NCI-H2227 (cell line): Measurements from ENCODE around the gene CMYA5.
"Not testable (repeated sequence)": the region's sequence is repeated elsewhere in the genome, so short reads cannot be mapped to it uniquely, and the experiment has no call there.

ENCODE experiments used
- DNase-seq: peaks from one replicate; lab custom pipeline; 2025; ENCODE audit not compliant: unreplicated experiment; lab: John Stamatoyannopoulos, UW

CMYA5 gene

DNA sequence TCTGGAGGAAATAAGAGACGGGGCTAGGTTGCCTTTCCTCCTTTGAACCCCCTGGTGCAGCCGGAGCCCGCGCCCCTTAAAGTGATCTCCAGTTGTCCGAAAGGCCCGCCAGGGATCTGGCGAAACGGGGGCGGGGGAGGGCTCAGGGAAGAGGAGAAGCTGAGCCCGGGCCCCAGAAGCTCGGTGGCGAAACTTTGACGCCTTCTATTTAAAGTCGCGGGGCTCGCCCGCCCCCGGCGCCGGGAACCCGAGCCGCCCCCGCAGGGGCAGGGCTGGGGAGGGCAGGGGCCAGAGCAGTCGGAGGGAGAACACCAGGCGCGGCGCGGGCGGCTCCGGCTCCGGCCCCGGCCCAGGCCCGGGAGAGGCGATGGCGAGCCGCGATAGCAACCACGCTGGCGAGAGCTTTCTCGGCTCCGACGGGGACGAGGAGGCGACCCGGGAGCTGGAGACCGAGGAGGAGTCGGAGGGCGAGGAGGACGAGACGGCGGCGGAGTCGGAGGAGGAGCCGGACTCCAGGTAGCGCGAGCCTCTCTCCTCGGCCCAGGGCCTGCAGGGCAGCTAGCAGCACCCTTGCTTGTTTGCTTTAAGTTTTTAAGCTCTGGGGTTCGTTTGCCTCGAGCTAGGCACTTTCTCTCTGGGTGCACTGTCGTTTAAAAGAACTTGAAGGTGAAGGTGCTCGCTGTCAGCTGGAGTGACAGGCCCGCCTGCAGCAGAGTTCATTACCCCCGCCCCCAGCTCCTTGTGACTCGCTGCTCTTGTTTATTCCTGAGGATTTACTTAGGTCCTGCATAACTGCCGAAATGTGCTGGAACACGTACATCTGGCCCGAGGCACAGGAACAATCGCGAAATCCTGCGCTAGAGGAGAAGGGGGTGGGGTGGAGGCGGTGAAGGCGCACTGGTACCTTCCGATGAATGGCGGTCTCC, at the start of gene CMYA5:
Gene CMYA5 (plus strand): TSS at position 296 of the 926 bp plus-strand sequence. CDS start 72 bp downstream, at position 368.
- DNase-seq = peak; percentile 33

DNA sequence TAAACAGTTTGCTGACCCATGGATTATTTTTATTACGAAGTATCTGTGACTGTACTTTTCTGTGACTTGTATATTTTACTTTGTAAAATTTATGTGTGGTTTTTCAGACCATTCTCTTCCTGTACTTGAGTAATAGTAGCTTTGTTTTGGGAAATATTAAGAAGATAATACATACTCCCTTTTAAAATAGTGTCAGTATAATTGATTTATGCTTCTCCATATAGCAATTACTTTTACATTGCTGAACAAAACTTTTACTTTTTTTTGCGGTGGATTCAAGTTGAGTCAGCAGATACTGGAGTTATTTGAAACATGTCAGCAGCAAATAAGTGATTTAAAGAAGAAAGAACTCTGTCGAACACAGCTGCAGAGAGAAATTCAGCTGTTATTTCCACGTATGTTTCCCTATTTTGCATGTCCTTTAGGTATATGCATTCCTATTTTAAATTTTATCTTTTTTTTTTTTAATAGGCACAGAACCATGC, 49.0 kb upstream of the CMYA5 start:
- no peak for DNase-seq

- DNase-seq = no peak
These were observed 48.2 kb upstream of the CMYA5 start for GRCh38 chr5:79641414-79641813.

- no peak for DNase-seq
These were observed 47.4 kb upstream of the CMYA5 start for GRCh38 chr5:79642210-79642609.

DNA sequence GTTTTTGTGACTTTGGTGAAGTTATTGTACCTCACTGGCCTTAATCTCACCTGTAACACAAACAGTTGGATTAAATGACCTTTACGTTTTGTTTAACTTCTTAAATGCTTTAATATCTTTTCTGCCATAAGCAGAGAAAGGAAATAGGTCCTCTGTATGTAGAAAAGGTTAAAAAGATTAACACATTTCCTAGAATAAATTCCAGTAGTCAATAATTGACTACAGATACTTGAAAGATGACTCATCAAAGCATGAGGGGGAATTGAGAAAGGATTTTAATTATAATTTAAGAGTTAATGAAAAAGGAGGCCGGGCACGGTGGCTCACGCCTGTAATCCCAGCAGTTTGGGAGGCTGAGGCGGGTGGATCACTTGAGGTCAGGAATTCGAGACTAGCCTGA, 35.8 kb upstream of the CMYA5 start:
- DNase-seq = no peak

DNA sequence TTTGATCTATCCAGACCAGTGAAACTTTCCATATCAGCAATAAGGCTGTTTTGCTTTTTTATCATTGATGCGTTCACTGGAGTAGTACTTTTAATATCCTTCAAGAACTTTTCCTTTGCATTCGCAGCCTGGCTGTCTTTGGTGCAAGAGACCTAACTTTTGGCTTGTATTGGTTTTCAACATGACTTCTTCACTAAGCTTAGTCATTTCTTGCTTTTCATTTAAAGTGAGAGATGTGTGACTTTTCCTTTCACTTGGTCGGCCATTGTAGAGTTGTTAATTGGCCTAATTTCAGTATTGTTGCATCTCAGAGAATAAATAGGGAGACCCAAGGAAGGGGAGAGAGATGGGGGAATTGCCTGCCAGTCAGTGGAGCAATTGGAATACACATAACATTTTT, 26.4 kb upstream of the CMYA5 start:
- DNase-seq = no peak

DNA sequence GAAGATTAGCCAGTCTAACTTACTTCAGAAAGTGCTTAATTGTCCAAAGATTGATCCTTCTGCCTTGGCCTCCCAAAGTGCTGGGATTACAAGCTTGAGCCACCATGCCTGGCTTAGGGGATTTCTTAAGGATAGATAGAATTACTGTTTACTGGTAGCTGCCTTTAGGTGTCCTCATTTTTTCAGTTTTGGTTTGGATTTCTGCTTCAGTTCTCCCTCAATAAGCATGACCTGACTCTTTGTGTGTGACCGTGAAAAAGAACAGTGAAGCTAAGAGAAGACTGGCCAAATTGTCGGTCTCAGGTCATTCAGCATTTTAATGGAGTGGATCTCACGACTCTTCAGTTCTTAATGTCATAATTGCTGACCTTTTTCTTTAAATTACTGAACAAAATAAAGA, 22.9 kb upstream of the CMYA5 start:
- no peak for DNase-seq

DNA sequence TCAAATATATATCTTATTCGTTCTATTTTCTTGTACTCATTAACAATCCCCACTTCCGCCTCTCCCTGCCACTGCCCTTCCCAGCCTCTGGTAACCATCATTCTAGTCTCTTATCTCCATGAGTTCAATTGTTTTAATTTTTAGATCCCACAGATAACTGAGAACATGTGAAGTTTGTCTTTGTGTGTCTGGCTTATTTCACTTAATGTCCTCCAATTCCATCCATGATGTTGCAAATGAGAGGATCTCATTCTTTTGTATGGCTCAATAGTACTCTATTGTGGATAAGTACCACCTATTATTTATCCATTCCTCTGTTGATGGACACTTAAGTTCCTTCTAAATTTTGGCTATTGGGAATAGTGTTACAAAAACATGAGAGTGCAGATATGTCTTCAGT, 17.2 kb upstream of the CMYA5 start:
- no peak for DNase-seq

DNA sequence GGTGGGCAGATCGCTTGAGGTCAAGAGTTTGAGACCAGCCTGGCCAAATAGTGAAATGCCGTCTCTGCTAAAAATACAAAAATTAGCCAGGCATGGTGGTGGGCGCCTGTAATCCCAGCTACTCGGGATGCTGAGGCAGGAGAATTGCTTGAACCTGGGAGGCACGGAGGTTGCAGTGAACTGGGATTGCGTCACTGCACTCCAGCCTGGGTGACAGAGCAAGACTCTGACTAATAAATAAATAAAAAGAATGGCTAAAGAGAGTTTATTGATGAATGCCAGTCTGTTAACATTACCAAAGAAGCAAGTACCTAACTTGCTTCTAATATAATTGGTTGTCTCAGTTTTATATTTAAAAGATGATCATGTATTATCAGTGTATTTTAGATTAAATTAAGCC, 13.3 kb upstream of the CMYA5 start:
- not testable (repeated sequence) for DNase-seq

- DNase-seq = not testable (repeated sequence)
These were observed 7.5 kb upstream of the CMYA5 start for GRCh38 chr5:79682102-79682501.

DNA sequence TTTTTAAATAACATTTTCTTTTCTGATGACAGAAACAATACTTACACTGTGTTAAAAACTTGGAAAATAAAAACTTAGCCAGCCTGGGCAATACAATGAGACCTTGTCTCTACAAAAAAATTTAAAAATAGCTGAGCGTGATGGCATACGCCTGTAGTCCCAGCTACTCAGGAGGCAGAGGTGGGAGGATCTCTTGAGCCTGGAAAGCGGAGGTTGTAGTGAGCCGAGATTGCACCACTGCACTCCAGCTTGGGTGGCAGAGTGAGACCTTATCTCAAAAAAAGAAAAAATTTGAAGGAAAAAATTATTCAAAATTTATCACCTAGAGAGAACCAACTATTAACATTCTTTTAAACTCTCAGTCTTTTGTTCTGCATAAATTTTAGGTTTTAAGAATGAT, 4.9 kb upstream of the CMYA5 start:
- no peak for DNase-seq

DNA sequence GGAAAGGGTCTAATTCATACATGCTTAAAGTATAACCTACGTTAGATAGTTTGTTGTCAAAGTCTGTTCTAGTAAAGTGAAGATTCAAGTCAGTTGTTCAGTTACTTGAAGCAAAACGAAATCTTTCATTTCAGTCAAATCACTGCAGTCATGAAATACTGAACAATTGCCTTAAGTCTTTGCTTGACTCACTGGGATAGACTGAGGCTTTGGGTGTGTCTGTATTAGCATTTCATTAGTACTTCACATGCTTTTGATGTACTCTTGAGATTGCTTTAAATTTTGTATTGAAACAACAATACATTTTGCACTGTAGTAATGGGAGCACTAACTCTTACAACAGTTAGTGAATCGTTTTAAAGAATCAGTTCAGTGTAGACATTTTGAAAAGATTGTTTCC, 4.0 kb upstream of the CMYA5 start:
- DNase-seq = no peak

DNA sequence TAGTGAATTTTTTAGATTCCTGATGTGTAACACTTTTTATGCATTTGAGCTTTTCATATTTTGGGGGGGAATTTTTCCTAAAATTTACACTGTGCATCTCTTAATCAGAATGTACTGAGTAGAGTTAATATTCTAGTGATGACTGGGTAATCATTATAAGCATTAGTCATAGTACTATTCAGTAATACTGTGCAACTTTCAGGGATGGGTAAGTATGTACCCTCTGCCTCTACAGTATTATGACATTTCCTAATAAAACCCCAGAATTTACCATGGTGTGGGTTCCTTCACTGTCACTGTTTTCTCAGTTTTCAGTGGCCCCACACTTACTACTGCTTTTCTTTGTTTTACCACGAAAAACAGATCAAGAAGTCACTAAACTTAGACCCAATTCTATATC, 2.8 kb upstream of the CMYA5 start:
- no peak for DNase-seq

DNA sequence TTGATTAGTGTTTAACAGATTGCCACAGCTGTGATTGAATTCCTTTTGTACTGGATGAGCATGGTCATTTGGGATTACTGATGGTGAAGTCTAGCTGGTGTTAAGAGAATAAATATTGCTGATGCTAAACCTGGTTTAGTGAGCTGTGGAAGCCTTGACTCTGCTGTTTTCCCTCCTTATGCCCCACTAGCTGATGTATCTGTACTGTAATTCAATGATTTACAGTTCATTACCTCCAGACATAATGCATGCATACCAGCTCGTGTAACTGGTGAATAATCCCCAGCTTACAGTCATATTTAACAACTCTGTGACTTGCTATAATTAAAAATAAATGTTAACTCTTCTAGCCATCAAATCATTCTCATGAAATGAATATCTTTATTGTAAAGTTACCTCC, 1.7 kb upstream of the CMYA5 start:
- no peak for DNase-seq

DNA sequence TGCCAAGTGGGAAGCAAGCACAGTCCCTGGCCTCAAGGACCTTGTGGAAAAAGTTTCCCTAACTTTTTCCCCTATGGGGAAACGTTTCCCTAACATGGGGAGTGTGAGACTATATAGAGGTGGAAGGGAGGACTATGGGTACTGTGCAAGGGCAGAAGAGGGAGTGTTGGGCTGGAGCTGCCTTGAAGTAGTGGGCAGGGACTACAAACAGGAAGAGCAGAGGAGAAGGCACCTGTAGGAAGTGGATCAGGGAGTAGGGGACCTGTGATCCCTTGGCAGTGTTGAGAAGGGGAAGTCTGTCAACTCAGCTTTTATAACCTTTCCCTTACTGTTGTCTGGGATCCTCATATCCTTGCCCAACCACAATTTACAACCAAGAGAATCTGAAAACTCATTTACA, 1.4 kb downstream of the CMYA5 start:
- DNase-seq = no peak

DNA sequence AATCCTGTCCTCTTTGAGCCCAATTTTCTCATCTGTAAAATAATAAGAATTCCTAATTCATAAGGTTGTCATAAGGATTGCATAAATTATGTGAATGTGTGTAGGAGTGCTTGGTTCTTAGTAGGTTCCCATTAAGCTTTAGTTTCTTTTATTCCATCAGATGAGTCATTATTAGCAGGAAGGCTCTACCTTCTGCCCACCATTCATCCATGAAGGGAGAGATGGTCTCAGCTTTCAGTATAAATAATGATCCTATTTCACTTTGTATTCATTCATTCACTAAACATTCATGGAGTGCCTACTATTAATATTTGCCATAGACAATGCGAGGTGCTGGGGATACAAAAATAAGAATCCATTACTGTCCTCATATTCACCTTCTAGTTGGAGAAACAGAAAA, 3.0 kb downstream of the CMYA5 start:
- no peak for DNase-seq

DNA sequence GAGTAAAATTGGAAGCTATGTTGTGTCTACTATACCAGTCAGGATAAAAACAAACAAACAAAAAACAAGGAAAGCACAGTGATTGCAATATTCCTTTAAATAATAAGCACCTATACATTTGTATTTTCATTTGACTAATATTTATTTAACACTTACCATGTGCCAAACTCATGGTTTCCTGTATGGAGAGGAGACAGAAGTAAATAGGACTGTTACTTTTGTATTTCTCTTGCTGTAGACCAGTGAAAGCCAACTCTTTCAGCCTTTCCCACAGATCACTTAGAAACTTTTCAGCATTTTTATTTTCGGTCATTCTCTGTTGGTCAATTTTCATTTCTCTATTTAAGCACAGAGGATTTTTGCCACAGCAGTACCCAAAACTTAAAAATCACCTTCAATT, 4.5 kb downstream of the CMYA5 start:
- DNase-seq = no peak

- DNase-seq = no peak
These were observed 5.0 kb downstream of the CMYA5 start for GRCh38 chr5:79694652-79695051.

DNA sequence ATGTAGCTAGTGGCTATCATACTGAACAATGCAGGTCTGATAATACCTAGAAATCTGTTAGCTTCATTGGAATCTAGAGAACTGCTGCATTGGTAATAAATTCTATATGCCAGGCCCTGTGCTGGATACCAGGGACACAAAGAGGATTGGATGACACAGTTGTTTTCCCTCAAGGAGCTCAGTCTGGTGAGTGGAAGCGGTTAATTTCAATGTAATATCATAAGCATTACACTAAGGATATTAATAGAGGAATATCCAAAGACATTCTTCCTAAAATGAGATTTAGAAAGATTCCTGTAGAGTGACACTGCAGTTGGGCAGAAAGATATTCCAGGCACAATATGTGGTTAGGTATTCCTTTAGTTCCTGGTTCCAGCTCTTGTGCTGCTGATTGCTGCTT, 5.9 kb downstream of the CMYA5 start:
- DNase-seq = no peak

DNA sequence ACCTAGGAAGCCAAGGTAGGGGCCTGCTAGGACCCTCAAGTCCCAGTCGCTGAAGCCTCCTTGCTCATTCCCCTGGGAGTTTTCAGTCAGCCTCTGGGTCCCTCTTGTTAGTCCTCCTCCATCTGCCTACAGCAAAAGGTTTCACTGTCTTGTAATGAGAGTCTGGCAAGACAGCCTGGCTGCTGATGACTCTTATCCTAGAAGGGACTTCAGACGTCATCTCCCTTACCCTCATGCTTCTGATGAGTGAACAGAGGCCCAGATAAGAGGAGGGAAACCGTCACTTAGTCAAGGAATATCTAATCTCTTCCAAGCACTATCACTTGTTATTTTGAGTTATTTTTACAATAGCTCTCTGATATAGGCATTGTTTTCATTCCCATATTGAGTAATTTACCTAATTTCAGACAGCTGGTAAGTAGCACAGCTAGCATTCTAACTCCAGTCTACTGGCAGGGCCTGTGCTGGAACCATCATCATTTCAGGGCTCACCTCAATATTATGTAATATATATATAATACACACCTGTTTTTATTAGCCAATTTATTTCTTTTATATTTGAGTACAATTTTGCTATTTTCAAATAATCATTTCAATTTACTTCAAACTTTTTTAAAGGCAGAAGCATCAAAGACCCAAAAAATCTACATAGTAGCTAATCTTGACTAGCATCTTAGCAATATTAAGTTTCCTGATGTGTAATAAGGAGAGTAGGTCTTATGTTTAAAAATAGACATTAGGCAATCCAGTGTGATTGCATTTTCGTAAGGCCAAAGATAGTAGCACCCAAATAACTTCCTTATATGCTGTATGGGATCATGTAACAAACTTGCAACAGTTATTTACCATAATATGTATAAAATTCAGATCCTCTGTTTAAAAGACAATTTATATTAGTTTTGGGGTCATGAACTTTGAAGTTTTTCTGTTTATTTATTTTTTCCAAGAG, 7.9 kb downstream of the CMYA5 start:
- no peak for DNase-seq

DNA sequence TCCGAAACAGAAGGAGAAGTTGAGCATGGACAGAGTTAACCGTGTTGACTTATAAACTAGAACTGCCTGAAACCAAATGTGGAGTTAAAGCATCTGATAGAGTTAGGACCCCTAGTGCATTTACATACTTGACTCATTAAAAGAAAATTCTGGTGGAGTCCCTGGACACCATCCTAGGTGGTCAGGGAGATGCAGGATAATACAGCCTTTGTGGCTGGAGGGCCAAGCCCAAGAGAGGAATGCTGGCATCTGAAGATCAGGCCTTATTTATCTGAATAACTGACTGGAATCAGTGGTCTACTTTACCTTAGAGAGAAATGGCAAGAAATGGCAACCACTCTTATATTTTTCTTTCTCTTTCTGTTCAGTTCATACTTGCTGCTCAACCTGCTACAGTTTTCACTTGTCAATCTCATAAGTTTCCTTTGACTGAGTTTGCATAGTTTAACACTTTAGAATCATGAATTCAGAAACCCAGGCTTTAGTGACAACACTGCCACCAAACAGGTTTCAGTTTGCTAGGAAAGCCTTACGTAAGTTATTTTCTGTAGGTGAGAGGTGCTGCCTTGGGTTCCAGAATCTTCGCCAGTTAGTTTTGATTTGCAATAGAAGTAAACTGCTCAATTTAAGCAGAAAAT, 10.2 kb downstream of the CMYA5 start:
- no peak for DNase-seq
